ENCODE data around the gene MYH13.

DNA sequence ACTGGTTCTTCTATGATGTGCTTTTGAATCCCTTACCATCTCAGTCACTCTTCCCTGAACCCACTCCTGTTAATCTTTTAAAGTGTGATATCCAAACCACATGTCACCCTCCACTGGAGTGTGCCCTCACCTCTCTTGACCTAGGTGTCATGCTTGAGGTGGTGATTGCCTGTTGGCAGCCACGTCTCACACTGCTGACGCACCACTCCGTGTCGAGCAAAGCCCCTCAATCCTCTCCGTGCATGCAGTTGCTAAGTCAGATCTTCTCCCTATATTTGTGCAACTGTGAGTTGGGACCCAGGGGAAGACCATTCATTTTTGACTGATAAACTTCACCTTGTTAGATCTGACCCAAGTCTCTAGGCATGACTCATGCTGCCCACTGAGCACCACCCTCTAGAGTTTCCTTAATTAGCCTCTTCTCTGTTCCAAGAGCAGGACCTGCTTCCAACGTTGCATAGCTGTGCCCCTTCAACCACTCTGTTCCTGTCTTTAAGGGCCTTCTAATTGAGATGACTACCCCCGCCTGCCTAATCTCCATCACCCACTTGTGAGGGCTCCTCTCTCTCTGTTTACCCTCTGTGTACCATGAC is 2.7 kb downstream of the MYH13 start:
- TF ChIP-seq, protein P1, sequence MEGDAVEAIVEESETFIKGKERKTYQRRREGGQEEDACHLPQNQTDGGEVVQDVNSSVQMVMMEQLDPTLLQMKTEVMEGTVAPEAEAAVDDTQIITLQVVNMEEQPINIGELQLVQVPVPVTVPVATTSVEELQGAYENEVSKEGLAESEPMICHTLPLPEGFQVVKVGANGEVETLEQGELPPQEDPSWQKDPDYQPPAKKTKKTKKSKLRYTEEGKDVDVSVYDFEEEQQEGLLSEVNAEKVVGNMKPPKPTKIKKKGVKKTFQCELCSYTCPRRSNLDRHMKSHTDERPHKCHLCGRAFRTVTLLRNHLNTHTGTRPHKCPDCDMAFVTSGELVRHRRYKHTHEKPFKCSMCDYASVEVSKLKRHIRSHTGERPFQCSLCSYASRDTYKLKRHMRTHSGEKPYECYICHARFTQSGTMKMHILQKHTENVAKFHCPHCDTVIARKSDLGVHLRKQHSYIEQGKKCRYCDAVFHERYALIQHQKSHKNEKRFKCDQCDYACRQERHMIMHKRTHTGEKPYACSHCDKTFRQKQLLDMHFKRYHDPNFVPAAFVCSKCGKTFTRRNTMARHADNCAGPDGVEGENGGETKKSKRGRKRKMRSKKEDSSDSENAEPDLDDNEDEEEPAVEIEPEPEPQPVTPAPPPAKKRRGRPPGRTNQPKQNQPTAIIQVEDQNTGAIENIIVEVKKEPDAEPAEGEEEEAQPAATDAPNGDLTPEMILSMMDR (IDR thresholded peaks at IDR 0.05) = no peak
- TF ChIP-seq EZH2phosphoT487 (IDR thresholded peaks at IDR 0.05) = no peak

Measured in neural progenitor cell (in vitro differentiated cells).